ENCODE measurements around the gene ZNF529.

ZNF529 gene

GRCh38 chr19:36508325-36508724, 64.8 kb downstream of the ZNF529 start:
- DNase-seq = no peak

GRCh38 chr19:36501973-36502372, 71.1 kb downstream of the ZNF529 start:
- DNase-seq = no peak

- DNase-seq = no peak
Observed at GRCh38 chr19:36497001-36497400, 76.1 kb downstream of the ZNF529 start.
